GM12878 (cell line): ENCODE measurements around the gene C19orf12. TPM values are rescaled to one million over a fixed set of nuclear protein-coding genes. Genes with fewer than 3 reads are reported as not detected.

Source experiments
- ATAC-seq: fragments of 200-7000 bp; cut with Tn5 transposase; 3 replicates; pipeline ENCODE4 v1.9.1; 2020; ENCODE audit warnings: mild to moderate bottlenecking, moderate library complexity
- BruUV-seq: library from RNA; stranded (reverse); fragments of 400-500 nt; replicated peaks from 2 replicates; lab custom pipeline; 2021; lab: Mats Ljungman, UMichigan
- CTCF ChIA-PET: fragments of 300-600 bp; sonication (Branson Sonifier 250); formaldehyde crosslinking; extraction: SDS; loops from one replicate; lab custom pipeline; 2021; ENCODE audit warnings: inconsistent platforms; lab: Yijun Ruan, JAX
- POLR2A ChIA-PET: fragments of 350-600 bp; formaldehyde crosslinking; extraction: SDS; loops from one replicate; lab custom pipeline; 2021; ENCODE audit warnings: inconsistent platforms; lab: Charles Lee
- RAD21 ChIA-PET: fragments of 300-600 bp; sonication (Branson Sonifier 250); formaldehyde crosslinking; loops from one replicate; lab custom pipeline; 2023; ENCODE audit warnings: antibody characterized with exemption; ENCODE audit not compliant: unreplicated experiment; lab: Charles Lee
- SMC1A ChIA-PET: fragments of 300-600 bp; sonication (Branson Sonifier 250); formaldehyde crosslinking; loops from one replicate; lab custom pipeline; 2023; ENCODE audit not compliant: unreplicated experiment, uncharacterized antibody; lab: Charles Lee
- DNase-seq: peaks from one replicate; pipeline ENCODE4 v3.0.0-alpha.2; 2011; ENCODE audit warnings: low read depth, low spot score
- FAIRE-seq: peaks from 3 replicates; lab custom pipeline; 2011; peaks lifted over from hg19 to GRCh38; lab: Jason Lieb, UNC
- H2AFZ ChIP-seq: 2 replicates; pipeline ENCODE4 v1.6.0; 2011; ENCODE audit warnings: low read depth, low read length, control low read depth; ENCODE audit not compliant: control insufficient read depth
- H3K27ac ChIP-seq: 2 replicates; pipeline ENCODE4 v1.5.1; 2011; ENCODE audit warnings: control low read depth; ENCODE audit not compliant: control insufficient read depth, insufficient read depth
- H3K27me3 ChIP-seq, 2 experiments: replicated peaks in 1 of 2; 2 replicates each; pipeline versions ENCODE4 v1.6.0 to v1.6.1; 2011; ENCODE audit warnings: low read length in 1 of 2; ENCODE audit not compliant: control insufficient read depth in 2 of 2, insufficient read depth in 2 of 2
- H3K36me3 ChIP-seq, 2 experiments: 2 replicates each; pipeline ENCODE4 v1.5.1; 2011; ENCODE audit warnings: low read length in 1 of 2; ENCODE audit not compliant: control insufficient read depth in 2 of 2, insufficient read depth in 2 of 2
- H3K4me1 ChIP-seq: 2 replicates; pipeline ENCODE4 v1.6.1; 2011; ENCODE audit warnings: mild to moderate bottlenecking, low read length, moderate library complexity, mixed read lengths; ENCODE audit not compliant: control insufficient read depth, insufficient read depth
- H3K4me2 ChIP-seq: 2 replicates; pipeline ENCODE4 v1.6.0; 2011; ENCODE audit warnings: control low read depth; ENCODE audit not compliant: control insufficient read depth, insufficient read depth
- H3K4me3 ChIP-seq: fragments of 200-600 bp; sonication (generic); 2 replicates; pipeline ENCODE4 v1.5.1; 2016
- H3K79me2 ChIP-seq: 2 replicates; pipeline ENCODE4 v1.6.0; 2011; ENCODE audit warnings: low read length; ENCODE audit not compliant: control insufficient read depth, insufficient read depth
- H3K9ac ChIP-seq: 2 replicates; pipeline ENCODE4 v1.8.0; 2011; ENCODE audit warnings: low read length, control low read depth, mixed read lengths; ENCODE audit not compliant: control insufficient read depth, insufficient read depth
- H3K9me3 ChIP-seq: replicated peaks from 3 replicates; pipeline ENCODE4 v1.5.1; 2011; ENCODE audit warnings: mild to moderate bottlenecking, low read length; ENCODE audit not compliant: control insufficient read depth, insufficient read depth
- H4K20me1 ChIP-seq: 2 replicates; pipeline ENCODE4 v1.6.0; 2011; ENCODE audit not compliant: control insufficient read depth, insufficient read depth
- CBX3 ChIP-seq: fragments of 200-600 bp; sonication (generic); IDR thresholded peaks from 2 replicates; pipeline ENCODE4 v1.6.1; 2016; ENCODE audit warnings: low read depth, borderline replicate concordance
- MEF2B ChIP-seq: fragments of 450-650 bp; IDR thresholded peaks from 2 replicates; pipeline ENCODE4 v1.6.1; 2018; ENCODE audit warnings: mild to moderate bottlenecking, moderate library complexity; ENCODE audit not compliant: partially characterized antibody, poor library complexity, severe bottlenecking
- MXI1 ChIP-seq: fragments of 150-350 bp; IDR thresholded peaks from 2 replicates; pipeline ENCODE4 v1.6.1; 2011; ENCODE audit warnings: low read depth, mild to moderate bottlenecking, inconsistent platforms, low read length, improper control_type of control experiment
- WGBS: methylation state at CpG from one replicate; pipeline ENCODE4 v1.1.6; 2016; ENCODE audit warnings: low lambda C conversion rate; ENCODE audit not compliant: insufficient replicate concordance, insufficient coverage; ENCODE audit errors: missing lambda C conversion rate; 5-methylcytosine and 5-hydroxymethylcytosine counted together
- in situ Hi-C: fragments of 300-500 bp; cut with MboI; formaldehyde crosslinking; loops from 9 replicates; pipeline ENCODE4 v1.14.3; 2018; ENCODE audit warnings: mixed read lengths
- intact Hi-C: fragments of 100-400 bp; cut with micrococcal nuclease; formaldehyde crosslinking; loops from one replicate; pipeline ENCODE4 v1.14.2; 2022; ENCODE audit not compliant: unreplicated experiment
- polyA plus RNA-seq, 11 experiments: library from polyadenylated mRNA; depleted of rRNA in 4 of 11; unstranded in 6 of 11; stranded (reverse) in 5 of 11; fragments of >200 nt; fragmentation: Nextera tagmentation in 4 of 11; fragmentation: Illumina TruSeq in 1 of 11; extraction: Ambion mirVana in 4 of 11; extraction: Trizol in 1 of 11; gene quantifications; 1 replicate in 1 of 11; 2 replicates in 10 of 11; pipeline versions ENCODE4 v1.2.1 to v1.2.3, GENCODE V29; 2011 to 2016; ENCODE audit warnings: inconsistent platforms in 2 of 11, missing spikeins in 2 of 11, low read depth in 1 of 11
- total RNA-seq, 4 experiments: library from RNA; depleted of rRNA in 3 of 4; stranded (reverse); fragments of >200 nt in 3 of 4; fragmentation: Illumina TruSeq in 1 of 4; extraction: Trizol in 1 of 4; gene quantifications; 2 replicates each; pipeline versions ENCODE4 v1.2.1 to v1.2.3, GENCODE V29; 2013 to 2021
- TF ChIP-seq, protein P1 (sequence below): IDR thresholded peaks from 2 replicates; pipeline ENCODE4 v1.6.1; 2011; ENCODE audit warnings: mild to moderate bottlenecking, low read depth, low read length, moderate library complexity; ENCODE audit not compliant: insufficient replicate concordance

Gene C19orf12
- total and polyA plus RNA-seq, 10 of the 15 experiments (the other 5 are each of a cell fraction or from before 2014, with no cell fraction given): 2.3 to 23.5 (median 20.3) TPM

DNA sequence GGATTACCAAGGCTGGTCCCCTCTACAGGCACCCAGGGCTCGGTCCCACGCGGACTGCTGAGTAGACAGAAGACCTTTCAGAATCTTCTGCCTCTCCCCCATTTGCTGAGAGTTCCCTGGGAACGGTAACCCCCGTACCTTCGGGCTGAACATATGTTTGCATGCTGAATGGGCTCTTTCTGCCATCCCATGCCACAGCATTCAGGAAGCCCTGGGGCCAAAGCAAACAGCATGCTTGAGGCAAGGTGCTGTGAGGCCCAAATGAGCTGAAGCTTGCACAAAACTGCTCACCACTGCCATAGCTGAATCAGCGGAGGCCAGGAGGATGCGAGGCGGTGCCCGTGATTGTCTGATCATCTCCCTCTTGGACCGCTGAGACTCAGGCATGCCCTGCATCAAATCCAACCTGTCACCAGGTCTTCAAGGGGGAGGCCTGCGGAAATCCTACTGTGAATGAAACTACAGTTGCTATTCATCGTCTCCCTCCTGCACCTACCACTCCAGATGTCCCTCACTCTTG, 16.3 kb upstream of the C19orf12 start:
- Histone ChIP-seq H3K9me3 (no peaks in the 10 kb centered on the region), H3K27me3 (no peaks in the 10 kb centered on the region; a peak in 1 of 4 replicates), H3K4me1 (no peaks in the 10 kb centered on the region), H3K27ac (no peak overlapping the region), H3K4me3 (no peak overlapping the region), H2AFZ (no peak overlapping the region), H3K79me2 (no peaks in the 10 kb centered on the region), H4K20me1 (no peaks in the 10 kb centered on the region), H3K36me3 (no peaks in the 10 kb centered on the region), H3K9ac (no peak overlapping the region), H3K4me2 (no peak overlapping the region)
- no peak for TF ChIP-seq MXI1
- no peak for TF ChIP-seq CBX3
- no peak for TF ChIP-seq MEF2B
- TF ChIP-seq, protein P1, sequence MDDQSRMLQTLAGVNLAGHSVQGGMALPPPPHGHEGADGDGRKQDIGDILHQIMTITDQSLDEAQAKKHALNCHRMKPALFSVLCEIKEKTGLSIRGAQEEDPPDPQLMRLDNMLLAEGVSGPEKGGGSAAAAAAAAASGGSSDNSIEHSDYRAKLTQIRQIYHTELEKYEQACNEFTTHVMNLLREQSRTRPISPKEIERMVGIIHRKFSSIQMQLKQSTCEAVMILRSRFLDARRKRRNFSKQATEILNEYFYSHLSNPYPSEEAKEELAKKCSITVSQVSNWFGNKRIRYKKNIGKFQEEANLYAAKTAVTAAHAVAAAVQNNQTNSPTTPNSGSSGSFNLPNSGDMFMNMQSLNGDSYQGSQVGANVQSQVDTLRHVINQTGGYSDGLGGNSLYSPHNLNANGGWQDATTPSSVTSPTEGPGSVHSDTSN: no peak
- intact Hi-C loops: no loop called here
- CTCF ChIA-PET: interaction anchor here (1.3 to 4.7 kb wide), 3 partner anchors 83 to 148 kb away, joined by 3 to 51 read pairs (median 3); no protein-coding TSS in a partner anchor
- POLR2A ChIA-PET: no interaction called here
- 83% methylated on average over 13 of the region's 13 CpGs for WGBS
- RAD21 ChIA-PET: interaction anchor here (0.6 to 2.5 kb wide), 3 partner anchors 41 to 141 kb away, joined by 3 to 19 read pairs (median 3); no protein-coding TSS in a partner anchor
- DNase-seq: no peak
- SMC1A ChIA-PET: interaction anchor here (1.8 kb wide), 1 partner anchor 127 kb away, joined by 7 read pairs; no protein-coding TSS in a partner anchor
- FAIRE-seq: no peak
- BruUV-seq: no TSS peak
- in situ Hi-C loops: loop anchor here (5.0 kb wide), 1 partner anchor 921 kb away; no protein-coding TSS in a partner anchor
- no peak for ATAC-seq
